GM12873 (cell line): ENCODE measurements around the gene GTPBP10.

Source experiments
- TF ChIP-seq, protein P1 (sequence below): IDR thresholded peaks from 2 replicates; pipeline ENCODE4 v1.5.1; 2012; ENCODE audit warnings: low read depth, mild to moderate bottlenecking, moderate library complexity, low read length, control low read depth; ENCODE audit not compliant: insufficient read depth; ENCODE audit errors: missing control alignments

GTPBP10 gene

DNA sequence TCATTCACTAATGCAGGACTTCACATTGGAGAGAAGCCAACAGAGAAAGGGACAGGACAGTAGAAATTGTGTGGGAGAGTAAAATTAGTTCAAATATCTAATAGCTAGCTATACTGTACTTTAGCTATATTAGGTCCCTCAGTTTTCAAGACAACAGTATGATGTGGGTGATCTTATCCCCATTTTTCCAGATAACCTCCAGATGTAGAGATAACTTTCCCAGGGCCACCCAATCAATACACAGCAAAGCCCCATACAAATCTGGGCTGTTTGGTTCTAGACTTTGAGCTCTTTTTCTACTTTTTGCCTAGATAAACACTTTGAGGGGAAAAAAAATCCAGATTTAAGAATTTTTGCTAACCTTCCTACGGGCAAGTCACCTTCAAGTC is 56.3 kb downstream of the GTPBP10 start:
- TF ChIP-seq, protein P1, sequence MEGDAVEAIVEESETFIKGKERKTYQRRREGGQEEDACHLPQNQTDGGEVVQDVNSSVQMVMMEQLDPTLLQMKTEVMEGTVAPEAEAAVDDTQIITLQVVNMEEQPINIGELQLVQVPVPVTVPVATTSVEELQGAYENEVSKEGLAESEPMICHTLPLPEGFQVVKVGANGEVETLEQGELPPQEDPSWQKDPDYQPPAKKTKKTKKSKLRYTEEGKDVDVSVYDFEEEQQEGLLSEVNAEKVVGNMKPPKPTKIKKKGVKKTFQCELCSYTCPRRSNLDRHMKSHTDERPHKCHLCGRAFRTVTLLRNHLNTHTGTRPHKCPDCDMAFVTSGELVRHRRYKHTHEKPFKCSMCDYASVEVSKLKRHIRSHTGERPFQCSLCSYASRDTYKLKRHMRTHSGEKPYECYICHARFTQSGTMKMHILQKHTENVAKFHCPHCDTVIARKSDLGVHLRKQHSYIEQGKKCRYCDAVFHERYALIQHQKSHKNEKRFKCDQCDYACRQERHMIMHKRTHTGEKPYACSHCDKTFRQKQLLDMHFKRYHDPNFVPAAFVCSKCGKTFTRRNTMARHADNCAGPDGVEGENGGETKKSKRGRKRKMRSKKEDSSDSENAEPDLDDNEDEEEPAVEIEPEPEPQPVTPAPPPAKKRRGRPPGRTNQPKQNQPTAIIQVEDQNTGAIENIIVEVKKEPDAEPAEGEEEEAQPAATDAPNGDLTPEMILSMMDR, result no peak

DNA sequence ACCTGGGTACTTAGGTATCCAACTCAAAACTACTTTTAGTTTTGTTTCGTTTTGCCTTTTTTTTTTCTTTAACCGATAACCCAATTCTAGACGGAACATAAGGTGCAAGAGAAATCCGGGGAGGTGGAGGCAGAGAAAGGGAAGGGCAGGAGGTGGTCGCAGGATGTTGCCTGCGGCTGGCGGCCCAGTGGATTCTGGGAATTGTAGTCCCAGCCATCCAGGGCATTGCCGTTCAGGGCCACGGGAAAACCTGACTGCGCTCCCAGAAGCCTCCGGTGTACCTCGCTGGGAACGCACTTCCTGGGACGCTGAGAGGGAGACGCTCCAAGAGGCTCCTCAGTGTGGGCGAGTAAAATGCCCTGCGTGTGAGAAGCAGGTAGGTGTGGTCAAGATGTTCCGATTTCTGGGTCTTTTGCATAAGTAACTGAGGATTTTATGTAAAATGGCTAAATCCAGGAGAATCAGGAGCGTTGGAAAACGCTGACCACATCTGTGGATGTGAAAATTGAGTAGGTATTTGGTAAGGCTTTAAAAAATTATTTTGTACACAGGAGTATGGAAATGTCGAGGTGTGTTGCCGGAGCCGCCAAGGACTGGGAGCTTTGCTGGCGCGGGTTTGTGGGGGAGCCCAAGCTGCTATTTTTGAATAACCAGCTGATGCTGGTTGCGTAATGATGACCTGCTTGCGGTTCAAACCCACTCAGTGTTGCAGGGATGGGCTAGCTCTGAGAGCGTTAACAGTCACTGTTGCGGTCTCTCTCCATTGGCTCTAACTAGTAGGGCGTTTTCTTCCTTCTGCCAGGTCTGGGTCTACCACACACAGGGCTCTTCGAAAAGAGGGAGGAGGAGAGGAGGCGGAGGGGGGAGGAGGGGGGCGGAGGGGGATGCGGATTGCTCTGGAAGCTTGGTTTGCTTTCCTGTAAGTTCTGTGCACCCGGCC is 56.9 kb downstream of the GTPBP10 start, which contains the start of gene CLDN12:
Gene CLDN12, plus strand, starts transcription at position 288 of the 940 bp plus-strand sequence. CDS start 9,216 bp downstream, outside the sequence.
- TF ChIP-seq, protein P1, result no peak

DNA sequence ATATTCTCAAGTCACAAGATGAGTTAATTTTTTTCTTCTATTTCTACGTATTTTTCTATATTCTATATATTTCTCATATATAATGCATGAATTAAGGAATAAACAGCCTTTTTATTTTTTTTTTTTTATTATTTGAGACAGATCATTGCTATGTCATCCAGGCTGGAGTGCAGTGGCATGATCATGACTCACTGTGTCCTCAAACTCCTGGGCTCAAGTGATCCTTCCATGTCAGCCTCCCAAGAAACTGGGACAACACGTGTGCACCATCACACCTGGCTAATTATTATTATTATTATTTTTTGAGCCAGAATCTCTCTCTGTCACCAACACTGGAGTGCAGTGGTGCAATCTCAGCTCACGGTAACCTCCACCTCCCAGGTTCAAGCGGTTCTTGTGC is 58.3 kb downstream of the GTPBP10 start:
- TF ChIP-seq, protein P1, result no peak

DNA sequence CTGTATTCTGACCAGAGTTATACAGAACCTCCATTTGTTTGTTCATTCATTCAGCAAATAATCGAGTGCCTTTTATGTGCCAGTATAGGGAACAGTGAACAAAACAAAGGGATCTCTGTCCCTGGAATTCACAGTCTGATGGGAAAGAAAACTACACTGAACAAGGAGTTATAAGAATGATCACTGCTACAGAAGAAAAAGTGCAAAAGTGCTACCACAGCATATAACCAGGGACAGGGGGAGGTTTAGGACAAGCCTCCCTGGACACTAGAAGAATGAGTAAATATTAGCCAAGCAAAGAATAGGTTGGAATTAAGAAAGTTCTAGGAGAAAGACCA is 60.9 kb downstream of the GTPBP10 start:
- TF ChIP-seq, protein P1, result no peak

DNA sequence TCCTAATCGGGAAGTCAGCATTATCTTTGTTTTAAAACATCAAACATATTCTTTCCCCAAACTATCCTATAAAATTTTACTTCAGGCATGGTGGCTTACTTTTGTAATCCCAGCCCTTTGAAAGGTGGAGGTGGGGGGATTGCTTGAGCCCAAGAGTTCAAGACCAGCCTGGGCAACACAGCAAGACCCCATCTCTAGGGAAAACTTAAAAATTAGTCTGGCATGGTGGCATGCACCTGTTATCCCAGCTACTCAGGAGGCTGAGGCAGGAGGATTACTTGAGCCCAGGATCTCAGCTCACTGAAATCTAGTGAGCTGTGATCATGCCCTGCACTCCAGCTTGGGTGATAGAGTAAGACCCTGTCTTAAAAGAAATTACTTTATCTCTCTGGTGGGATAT is 61.6 kb downstream of the GTPBP10 start:
- TF ChIP-seq, protein P1, result no peak

DNA sequence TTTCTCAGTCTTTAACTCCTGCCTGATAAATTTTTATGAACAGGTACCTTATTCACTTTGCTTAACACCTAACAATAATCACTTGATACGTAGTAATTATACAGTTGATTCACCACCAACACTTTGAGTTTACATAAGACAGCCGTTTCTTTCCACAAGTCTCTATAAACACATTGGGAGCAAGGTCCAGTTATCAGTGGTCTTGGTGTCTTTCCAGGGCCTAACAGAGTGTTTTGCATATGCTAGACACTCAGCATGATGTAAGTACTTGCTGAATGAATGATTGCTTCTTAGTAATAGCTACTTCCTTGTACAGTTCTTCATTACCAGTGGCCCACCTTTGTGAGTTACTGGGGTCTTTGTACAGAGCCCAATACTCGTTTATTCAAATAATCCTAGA is 63.2 kb downstream of the GTPBP10 start:
- TF ChIP-seq, protein P1, result no peak

DNA sequence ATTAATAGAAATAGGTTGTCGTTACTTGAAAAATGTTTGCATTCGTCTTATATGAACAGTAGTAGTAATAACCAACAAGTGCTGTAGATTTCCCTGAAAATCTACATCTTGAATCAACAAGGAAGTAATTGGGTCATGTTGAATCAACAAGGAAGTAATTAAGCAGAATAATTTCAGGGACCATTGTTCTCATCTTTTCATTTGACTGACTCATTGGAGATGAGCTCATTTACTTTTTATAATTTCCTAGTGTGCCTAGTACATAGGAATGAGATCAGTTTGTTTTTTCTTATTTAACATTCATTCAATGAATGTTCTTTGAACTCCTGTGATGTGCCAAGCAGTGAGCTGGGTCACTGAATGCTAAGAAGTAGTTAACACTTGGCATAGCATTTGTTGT is 65.0 kb downstream of the GTPBP10 start:
- TF ChIP-seq, protein P1, result no peak
